GM06990 (cell line): ENCODE measurements around the gene INTS12.
A peak's percentile ranks its signal among the peaks of the same experiment; 100 is the strongest.

Source experiments
- DNase-seq: peaks from one replicate; pipeline ENCODE4 v3.0.0-alpha.2; 2011; ENCODE audit not compliant: insufficient read length; ENCODE audit errors: extremely low read depth
- H3K27me3 ChIP-seq: replicated peaks from 2 replicates; pipeline ENCODE4 v1.6.0; 2011; ENCODE audit warnings: low read length; ENCODE audit not compliant: control insufficient read depth, insufficient read depth
- H3K36me3 ChIP-seq: 2 replicates; pipeline ENCODE4 v1.5.1; 2011; ENCODE audit warnings: low read length; ENCODE audit not compliant: control insufficient read depth, insufficient read depth
- H3K4me3 ChIP-seq: replicated peaks from 2 replicates; pipeline ENCODE4 v1.5.1; 2011; ENCODE audit warnings: low read depth, mild to moderate bottlenecking, control low read depth, low read length
- CTCF ChIP-seq: IDR thresholded peaks from 2 replicates; pipeline ENCODE4 v1.5.1; 2011; ENCODE audit warnings: low read length, control low read depth, mild to moderate bottlenecking, inconsistent platforms; ENCODE audit not compliant: insufficient read depth, poor library complexity, severe bottlenecking

Gene INTS12

GRCh38 chr4:105708181-105709080 is at the start of gene INTS12, which contains the start of gene GSTCD:
INTS12 (minus strand) TSS chr4:105708689; CDS start chr4:105700005, 8,684 bp downstream.
GSTCD (plus strand) TSS chr4:105708784; CDS start chr4:105717614, 8,830 bp downstream.
- peak within 1 kb of the TSS; percentile 85 for H3K4me3 ChIP-seq
- no peaks in the 10 kb centered on the region for H3K27me3 ChIP-seq
- DNase-seq, result peak; percentile 90
- TF ChIP-seq CTCF, result no peak
- H3K36me3 ChIP-seq, result no peaks in the 10 kb centered on the region

- no peak for TF ChIP-seq CTCF
- Histone ChIP-seq H3K36me3 (no peaks in the 10 kb centered on the region), H3K27me3 (no peaks in the 10 kb centered on the region), H3K4me3 (no peak overlapping the region)
- DNase-seq, result no peak
These were observed 46.9 kb upstream of the INTS12 start for GRCh38 chr4:105755375-105755774.

GRCh38 chr4:105753361-105753760 is 44.9 kb upstream of the INTS12 start:
- no peak for DNase-seq
- Histone ChIP-seq H3K27me3 (no peaks in the 10 kb centered on the region), H3K36me3 (no peaks in the 10 kb centered on the region), H3K4me3 (no peak overlapping the region)
- no peak for TF ChIP-seq CTCF

GRCh38 chr4:105751718-105752299 is 43.3 kb upstream of the INTS12 start:
- Histone ChIP-seq H3K27me3 (no peaks in the 10 kb centered on the region), H3K36me3 (no peaks in the 10 kb centered on the region), H3K4me3 (no peak overlapping the region)
- no peak for TF ChIP-seq CTCF
- peak; percentile 29 for DNase-seq

GRCh38 chr4:105748222-105748621 is 39.7 kb upstream of the INTS12 start:
- H3K4me3 ChIP-seq, result no peak overlapping the region
- TF ChIP-seq CTCF, result no peak
- DNase-seq, result no peak

More at GRCh38 chr4:105748222-105748621, 39.7 kb upstream of the INTS12 start:
- Histone ChIP-seq H3K27me3 (no peaks in the 10 kb centered on the region), H3K36me3 (no peaks in the 10 kb centered on the region; the same call in 1 of the 2 replicates)
